Astrocyte (in vitro differentiated cells and primary cell): Measurements from ENCODE around the gene PPP1R7. TPM values are rescaled to one million over a fixed set of nuclear protein-coding genes. Genes with fewer than 3 reads are reported as not detected.
"Not testable (repeated sequence)": the region's sequence is repeated elsewhere in the genome, so short reads cannot be mapped to it uniquely, and the experiment has no call there.

Source experiments
- DNase-seq: peaks from one replicate; pipeline ENCODE4 v3.0.0-alpha.2; 2010; ENCODE audit warnings: low read depth
- FAIRE-seq: peaks from 2 replicates; lab custom pipeline; 2011; peaks lifted over from hg19 to GRCh38; lab: Jason Lieb, UNC
- H2AFZ ChIP-seq: 2 replicates; pipeline ENCODE4 v1.6.0; 2012; ENCODE audit warnings: low read depth, low read length, inconsistent platforms
- H3K27ac ChIP-seq: 2 replicates; pipeline ENCODE4 v1.5.1; 2011; ENCODE audit warnings: low read depth, low read length, inconsistent platforms
- H3K27me3 ChIP-seq: 2 replicates; pipeline ENCODE4 v1.6.0; 2011; ENCODE audit warnings: low read length, inconsistent platforms; ENCODE audit not compliant: insufficient read depth
- H3K36me3 ChIP-seq: 2 replicates; pipeline ENCODE4 v1.5.1; 2011; ENCODE audit warnings: low read length, inconsistent platforms; ENCODE audit not compliant: insufficient read depth
- H3K4me1 ChIP-seq: 2 replicates; pipeline ENCODE4 v1.5.1; 2011; ENCODE audit warnings: low read length, inconsistent platforms; ENCODE audit not compliant: insufficient read depth
- H3K4me2 ChIP-seq: 2 replicates; pipeline ENCODE4 v1.6.0; 2012; ENCODE audit warnings: low read length, inconsistent platforms
- H3K4me3 ChIP-seq: 2 replicates; pipeline ENCODE4 v1.5.1; 2011; ENCODE audit warnings: low read depth, mild to moderate bottlenecking, low read length, inconsistent platforms; ENCODE audit not compliant: insufficient read depth
- H3K79me2 ChIP-seq: 2 replicates; pipeline ENCODE4 v1.6.0; 2012; ENCODE audit warnings: mild to moderate bottlenecking, low read length, inconsistent platforms; ENCODE audit not compliant: insufficient read depth
- H3K9ac ChIP-seq: 2 replicates; pipeline ENCODE4 v1.6.0; 2012; ENCODE audit warnings: mild to moderate bottlenecking, low read length, inconsistent platforms
- H3K9me3 ChIP-seq: 2 replicates; pipeline ENCODE4 v1.5.1; 2012; ENCODE audit warnings: low read depth, mild to moderate bottlenecking, low read length, inconsistent platforms; ENCODE audit not compliant: insufficient read depth
- H4K20me1 ChIP-seq: 2 replicates; pipeline ENCODE4 v1.6.0; 2012; ENCODE audit warnings: low read length, inconsistent platforms; ENCODE audit not compliant: insufficient read depth
- H3K27ac Mint-ChIP-seq: one replicate; pipeline ENCODE4 v1.8.0; 2021; ENCODE audit warnings: mild to moderate bottlenecking, mixed read lengths; ENCODE audit not compliant: unreplicated experiment
- H3K27me3 Mint-ChIP-seq: one replicate; pipeline ENCODE4 v1.8.0; 2021; ENCODE audit warnings: low read depth, mixed read lengths; ENCODE audit not compliant: unreplicated experiment
- H3K36me3 Mint-ChIP-seq: one replicate; pipeline ENCODE4 v1.8.0; 2021; ENCODE audit warnings: low read depth, mixed read lengths; ENCODE audit not compliant: unreplicated experiment
- H3K4me1 Mint-ChIP-seq: one replicate; pipeline ENCODE4 v1.8.0; 2021; ENCODE audit warnings: low read depth, mixed read lengths; ENCODE audit not compliant: unreplicated experiment
- H3K4me3 Mint-ChIP-seq: one replicate; pipeline ENCODE4 v1.8.0; 2021; ENCODE audit warnings: mild to moderate bottlenecking, moderate library complexity, mixed read lengths; ENCODE audit not compliant: unreplicated experiment
- H3K9me3 Mint-ChIP-seq: one replicate; pipeline ENCODE4 v1.8.0; 2021; ENCODE audit warnings: mild to moderate bottlenecking, mixed read lengths; ENCODE audit not compliant: unreplicated experiment
- EZH2 ChIP-seq: IDR thresholded peaks from 2 replicates; pipeline ENCODE4 v1.6.1; 2012; ENCODE audit warnings: mild to moderate bottlenecking, low read length, inconsistent platforms; ENCODE audit not compliant: insufficient read depth
- total RNA-seq: library from RNA; stranded (reverse); gene quantifications from 2 replicates; pipeline ENCODE4 v1.2.1, GENCODE V29; 2021
- TF ChIP-seq, protein P1 (sequence below): IDR thresholded peaks from 2 replicates; pipeline ENCODE4 v1.5.1; 2011; ENCODE audit warnings: low read depth, mild to moderate bottlenecking, inconsistent platforms, low read length, moderate library complexity; ENCODE audit not compliant: insufficient read depth

The PPP1R7 gene
- total RNA-seq, 1 donor from 2014 or later, result 53.4 TPM

DNA sequence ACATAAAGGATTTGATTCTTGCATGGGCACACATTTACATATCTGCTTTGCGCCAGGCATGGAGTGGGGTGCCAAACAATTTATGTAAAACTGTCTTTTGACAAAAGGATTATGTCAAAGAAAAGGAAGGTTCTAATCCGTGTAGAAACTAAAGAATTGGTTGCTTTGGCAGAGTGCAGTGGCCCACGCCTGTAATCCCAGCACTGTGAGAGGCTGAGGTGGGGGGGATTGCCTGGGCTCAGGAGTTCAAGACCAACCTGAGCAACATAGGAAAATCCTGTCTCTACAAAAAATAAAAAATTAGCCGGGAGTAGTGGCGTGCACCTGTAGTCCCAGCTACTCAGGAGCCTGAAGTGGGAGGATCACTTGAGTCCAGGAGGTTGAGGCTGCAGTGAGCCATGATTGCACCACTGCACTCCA, 47.1 kb upstream of the PPP1R7 start:
- H3K36me3 ChIP-seq, result peaks cover 4% of the 10 kb centered on the region
- peaks cover 3% of the 10 kb centered on the region for H3K4me1 Mint-ChIP-seq
- no peaks in the 10 kb centered on the region for H3K9me3 ChIP-seq
- peak overlapping the region; percentile 93 for H3K4me3 ChIP-seq
- peaks cover 3% of the 10 kb centered on the region for H3K27me3 Mint-ChIP-seq
- H3K27ac ChIP-seq, result peak overlapping the region; percentile 83
- no peak for FAIRE-seq
- H3K36me3 Mint-ChIP-seq, result peaks cover 2% of the 10 kb centered on the region
- H3K9ac ChIP-seq, result peak overlapping the region; percentile 96
- H3K27me3 ChIP-seq, result no peaks in the 10 kb centered on the region
- H3K9me3 Mint-ChIP-seq, result peaks cover 2% of the 10 kb centered on the region
- H3K4me2 ChIP-seq, result peak overlapping the region; percentile 91
- H4K20me1 ChIP-seq, result peaks cover 15% of the 10 kb centered on the region
- no peak overlapping the region for H3K27ac Mint-ChIP-seq
- no peak for DNase-seq
- peak overlapping the region; percentile 97 for H2AFZ ChIP-seq
- peaks cover 46% of the 10 kb centered on the region for H3K79me2 ChIP-seq
- peak overlapping the region; percentile 99 for H3K4me3 Mint-ChIP-seq
- H3K4me1 ChIP-seq, result peaks cover 11% of the 10 kb centered on the region
- no peak for TF ChIP-seq EZH2
- TF ChIP-seq, protein P1, sequence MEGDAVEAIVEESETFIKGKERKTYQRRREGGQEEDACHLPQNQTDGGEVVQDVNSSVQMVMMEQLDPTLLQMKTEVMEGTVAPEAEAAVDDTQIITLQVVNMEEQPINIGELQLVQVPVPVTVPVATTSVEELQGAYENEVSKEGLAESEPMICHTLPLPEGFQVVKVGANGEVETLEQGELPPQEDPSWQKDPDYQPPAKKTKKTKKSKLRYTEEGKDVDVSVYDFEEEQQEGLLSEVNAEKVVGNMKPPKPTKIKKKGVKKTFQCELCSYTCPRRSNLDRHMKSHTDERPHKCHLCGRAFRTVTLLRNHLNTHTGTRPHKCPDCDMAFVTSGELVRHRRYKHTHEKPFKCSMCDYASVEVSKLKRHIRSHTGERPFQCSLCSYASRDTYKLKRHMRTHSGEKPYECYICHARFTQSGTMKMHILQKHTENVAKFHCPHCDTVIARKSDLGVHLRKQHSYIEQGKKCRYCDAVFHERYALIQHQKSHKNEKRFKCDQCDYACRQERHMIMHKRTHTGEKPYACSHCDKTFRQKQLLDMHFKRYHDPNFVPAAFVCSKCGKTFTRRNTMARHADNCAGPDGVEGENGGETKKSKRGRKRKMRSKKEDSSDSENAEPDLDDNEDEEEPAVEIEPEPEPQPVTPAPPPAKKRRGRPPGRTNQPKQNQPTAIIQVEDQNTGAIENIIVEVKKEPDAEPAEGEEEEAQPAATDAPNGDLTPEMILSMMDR, result no peak

DNA sequence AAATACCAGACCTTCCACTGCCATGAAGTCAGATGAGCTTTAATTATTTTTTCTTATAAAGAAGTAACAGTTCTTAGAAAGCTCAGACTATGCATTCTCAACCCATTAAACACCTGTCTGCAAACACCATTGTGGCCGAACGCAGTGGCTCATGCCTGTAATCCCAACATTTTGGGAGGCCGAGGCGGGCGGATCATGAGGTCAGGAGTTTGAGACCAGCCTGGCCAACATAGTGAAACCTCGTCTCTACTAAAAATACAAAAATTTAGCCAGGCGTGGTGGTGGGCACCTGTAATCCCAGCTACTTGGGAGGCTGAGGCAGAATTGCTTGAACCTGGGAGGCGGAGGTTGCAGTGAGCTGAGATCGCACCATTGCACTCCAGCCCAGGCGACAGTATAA, 45.7 kb upstream of the PPP1R7 start:
- not testable (repeated sequence) for H3K4me3 Mint-ChIP-seq, H3K4me1 Mint-ChIP-seq, H2AFZ ChIP-seq, H3K36me3 Mint-ChIP-seq, H3K27ac Mint-ChIP-seq, H4K20me1 ChIP-seq, H3K27me3 ChIP-seq, FAIRE-seq, H3K4me3 ChIP-seq, H3K9me3 Mint-ChIP-seq, DNase-seq, H3K27ac ChIP-seq, H3K36me3 ChIP-seq, H3K27me3 Mint-ChIP-seq, H3K9me3 ChIP-seq, H3K4me2 ChIP-seq, H3K9ac ChIP-seq
- H3K4me1 ChIP-seq, result peaks cover 11% of the 10 kb centered on the region
- H3K79me2 ChIP-seq, result peaks cover 34% of the 10 kb centered on the region

DNA sequence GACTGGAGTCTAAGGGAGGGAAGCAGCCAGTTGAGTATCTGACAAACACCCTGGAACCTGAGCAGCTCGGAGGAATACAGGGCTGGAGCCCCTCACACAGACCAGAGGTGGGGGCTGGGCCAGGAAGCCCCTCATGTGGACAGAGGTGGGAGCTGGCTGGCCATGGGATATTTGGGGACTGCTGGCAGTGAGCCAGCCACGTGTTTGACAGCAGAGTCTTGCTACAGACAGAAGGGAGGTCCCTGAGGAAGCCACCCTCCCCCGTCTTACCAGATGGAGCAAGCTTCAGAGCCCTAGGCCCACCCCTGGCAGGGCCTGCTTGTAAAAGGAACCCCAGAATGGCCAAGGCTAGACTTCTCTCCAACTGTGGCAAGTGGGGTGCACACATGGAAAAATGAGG, 44.6 kb upstream of the PPP1R7 start:
- H3K9me3 Mint-ChIP-seq, result no peaks in the 10 kb centered on the region
- no peak for FAIRE-seq
- no peak overlapping the region for H3K4me3 Mint-ChIP-seq

More for the DNA sequence above, 44.6 kb upstream of the PPP1R7 start:
- H3K4me3 ChIP-seq, result no peak overlapping the region
- H3K36me3 ChIP-seq, result no peaks in the 10 kb centered on the region
- H3K9ac ChIP-seq, result no peak overlapping the region
- H4K20me1 ChIP-seq, result no peaks in the 10 kb centered on the region
- H3K27ac Mint-ChIP-seq, result no peak overlapping the region
- H3K4me2 ChIP-seq, result no peak overlapping the region
- H3K79me2 ChIP-seq, result peaks cover 24% of the 10 kb centered on the region
- H3K4me1 Mint-ChIP-seq, result peaks cover 3% of the 10 kb centered on the region
- H3K27me3 ChIP-seq, result no peaks in the 10 kb centered on the region
- peaks cover 11% of the 10 kb centered on the region for H3K4me1 ChIP-seq
- H3K27me3 Mint-ChIP-seq, result peaks cover 3% of the 10 kb centered on the region
- DNase-seq, result no peak
- TF ChIP-seq, protein P1, result no peak
- no peak for TF ChIP-seq EZH2
- H2AFZ ChIP-seq, result no peak overlapping the region
- no peak overlapping the region for H3K27ac ChIP-seq
- no peaks in the 10 kb centered on the region for H3K9me3 ChIP-seq
- H3K36me3 Mint-ChIP-seq, result no peaks in the 10 kb centered on the region
